AG08395 (cell line): ENCODE results near the gene CDH24.

Experiments
- DNase-seq: peaks from one replicate; pipeline ENCODE4 v3.0.0; 2012; ENCODE audit warnings: mixed read lengths, low spot score

CDH24 gene

GRCh38 chr14:23043145-23043544 is 14.2 kb downstream of the CDH24 start:
- no peak for DNase-seq

GRCh38 chr14:23042162-23042965 is 15.0 kb downstream of the CDH24 start, which contains the start of gene PSMB11:
PSMB11 (plus strand) TSS chr14:23042212; CDS start chr14:23042226, 14 bp downstream.
- no peak for DNase-seq

DNA sequence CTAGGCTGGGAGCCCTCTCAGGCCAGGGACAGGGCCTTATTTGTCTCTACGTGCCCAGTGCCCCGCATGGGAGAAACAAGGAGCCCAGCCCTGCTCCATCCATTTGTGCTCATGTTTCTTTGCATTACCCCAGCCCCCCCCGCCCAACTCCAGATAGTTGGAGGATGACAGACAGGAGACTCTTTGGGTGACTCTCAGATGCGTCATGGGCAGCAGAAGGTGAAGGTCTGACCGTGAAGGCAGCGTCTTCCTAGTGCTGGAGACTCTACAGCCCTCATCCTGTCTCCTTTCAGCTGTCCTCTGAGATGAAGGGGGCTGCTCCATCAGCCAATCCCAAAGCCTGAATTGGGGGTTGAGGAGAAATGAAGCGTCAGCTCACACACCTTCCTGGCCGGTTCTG is 15.6 kb downstream of the CDH24 start:
- DNase-seq, result peak; percentile 21

DNA sequence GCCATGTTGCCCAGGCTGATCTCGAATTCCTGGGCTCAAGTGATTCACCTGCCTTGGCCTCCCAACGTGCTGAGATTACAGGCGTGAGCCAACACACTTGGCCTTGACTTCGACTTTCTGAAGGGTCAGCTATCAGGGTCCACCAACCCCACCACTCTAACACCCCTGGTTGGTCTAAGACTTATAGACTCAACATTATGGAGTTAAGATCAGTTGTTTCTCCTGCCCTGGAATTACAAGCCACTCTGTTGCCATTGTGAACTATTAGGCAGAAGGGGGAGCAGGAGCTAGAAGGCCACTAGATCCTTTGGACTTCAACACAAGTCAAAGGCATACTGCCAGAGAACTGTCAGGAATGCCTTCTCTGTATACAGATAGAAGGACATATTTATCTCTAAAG is 17.2 kb downstream of the CDH24 start:
- DNase-seq, result no peak

GRCh38 chr14:23035303-23036144 is 21.8 kb downstream of the CDH24 start:
- no peak for DNase-seq

DNA sequence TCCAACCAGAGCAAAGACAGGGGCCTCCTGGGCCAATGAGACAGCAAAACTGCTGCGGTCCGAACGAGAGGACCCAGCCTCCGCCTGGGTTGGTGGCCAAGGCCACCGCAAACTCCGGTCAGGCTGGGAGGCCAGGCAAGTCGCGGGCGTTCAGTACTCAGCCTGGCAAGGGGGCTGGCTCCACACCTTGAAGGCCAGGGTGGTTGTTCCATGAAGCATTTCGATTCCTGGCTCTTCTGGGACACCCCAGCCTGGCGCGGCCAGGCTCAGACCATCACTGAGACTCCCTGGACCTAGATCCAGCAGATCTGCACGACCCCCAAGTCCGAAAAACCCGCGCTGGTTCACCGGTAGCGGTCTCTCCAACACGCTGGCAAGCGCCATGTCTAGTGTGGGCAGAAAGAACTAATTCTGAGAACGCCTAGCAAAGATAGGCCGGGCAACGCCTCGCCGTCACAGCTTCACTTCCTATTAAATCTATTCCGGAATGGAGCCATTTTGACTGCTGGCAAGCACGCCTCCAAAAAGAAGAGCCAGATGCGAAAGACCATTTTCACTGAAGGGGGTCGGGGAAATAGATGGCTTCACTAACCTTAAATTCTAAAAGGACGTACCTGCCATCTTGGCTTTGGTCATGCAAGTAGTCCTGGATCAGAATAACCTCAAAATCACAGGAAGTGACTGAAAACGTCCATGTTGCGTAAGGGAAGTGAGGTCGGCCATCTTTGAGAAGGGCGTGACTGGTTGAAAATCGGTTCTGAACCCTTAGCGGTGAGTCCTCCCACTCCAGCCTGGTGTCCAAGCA is 22.6 kb downstream of the CDH24 start, which contains the start of gene PSMB5:
Gene PSMB5, minus strand, starts transcription at position 403 of the 805 bp plus-strand sequence. Its CDS starts 19 bp downstream, at position 384.
- DNase-seq, result peak; percentile 96

DNA sequence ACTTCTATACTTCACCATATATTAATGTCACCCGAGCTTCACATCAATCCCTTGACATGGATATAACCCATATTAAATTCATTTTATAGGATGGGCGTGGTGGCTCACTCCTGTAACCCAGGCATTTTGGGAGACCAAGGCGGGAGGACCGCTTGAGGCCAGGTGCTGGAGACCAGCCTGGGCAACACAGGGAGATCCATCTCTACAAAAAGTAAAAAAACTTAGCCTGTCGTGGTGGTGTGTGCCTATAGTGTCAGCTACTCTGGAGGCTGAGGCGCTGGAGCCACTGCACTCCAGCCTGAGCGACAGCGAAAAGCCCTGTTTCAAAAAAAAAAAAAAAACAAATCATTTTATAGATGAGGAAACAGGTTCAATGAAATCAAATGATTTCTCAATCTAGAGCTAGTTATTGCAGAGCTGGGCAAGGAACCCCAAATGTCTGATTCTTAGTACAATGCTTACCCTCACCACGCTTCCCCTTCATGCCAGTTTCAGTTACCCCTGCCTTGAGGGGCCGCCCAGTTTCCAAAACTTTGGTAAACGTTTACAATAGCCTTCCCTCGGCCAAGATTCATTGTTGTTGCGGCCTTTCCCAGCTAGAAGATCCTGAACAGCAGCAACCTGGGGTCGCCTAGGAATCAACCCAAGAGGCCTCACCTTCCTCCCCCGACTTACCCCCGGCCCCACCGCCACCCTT is 23.4 kb downstream of the CDH24 start:
- no peak for DNase-seq

GRCh38 chr14:23033251-23033727 is 24.0 kb downstream of the CDH24 start:
- DNase-seq, result no peak

DNA sequence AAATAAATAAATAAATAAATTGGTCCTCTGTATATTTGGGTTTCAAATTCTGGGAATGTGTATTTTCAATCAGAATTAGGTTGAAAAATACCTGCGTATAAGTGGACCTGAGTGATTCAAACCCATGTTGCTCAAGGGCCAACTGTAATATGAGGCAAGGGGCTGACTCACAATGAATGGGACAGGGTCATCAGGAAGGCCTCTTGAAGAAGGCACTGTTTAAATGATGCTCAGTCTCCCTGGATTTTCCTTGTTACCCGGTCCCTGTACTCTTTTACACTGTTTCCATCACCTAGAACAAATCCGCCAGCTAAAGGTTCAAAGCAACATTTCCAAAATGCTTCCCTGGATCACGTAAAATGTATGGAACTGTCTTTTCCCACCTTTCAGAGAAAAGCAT is 26.4 kb downstream of the CDH24 start:
- no peak for DNase-seq

GRCh38 chr14:23028799-23029198 is 28.5 kb downstream of the CDH24 start:
- DNase-seq, result no peak

- no peak for DNase-seq
Measured at GRCh38 chr14:23025151-23025814, 32.0 kb downstream of the CDH24 start.

DNA sequence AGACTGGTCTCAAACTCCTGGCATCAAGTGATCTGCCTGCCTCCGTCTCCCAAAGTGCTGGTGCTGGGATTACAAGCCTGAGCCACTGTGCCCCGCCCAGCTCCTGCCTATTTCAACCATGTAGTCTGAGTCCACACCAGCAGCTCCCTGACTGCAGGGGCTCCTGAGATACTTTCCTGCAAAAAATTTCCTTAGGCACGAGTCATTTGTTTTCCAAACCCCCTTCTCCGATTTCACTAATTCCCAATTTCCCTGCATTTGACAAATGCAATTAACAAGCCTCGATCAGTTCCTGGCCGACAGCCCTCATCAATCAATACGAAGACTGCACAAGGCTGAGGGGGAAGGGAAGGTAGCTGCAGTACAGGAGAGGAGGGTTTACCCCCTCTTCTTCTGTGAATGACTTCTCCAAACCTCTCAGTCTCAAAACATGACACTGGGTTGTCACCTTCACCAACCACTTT is 32.7 kb downstream of the CDH24 start:
- no peak for DNase-seq

DNA sequence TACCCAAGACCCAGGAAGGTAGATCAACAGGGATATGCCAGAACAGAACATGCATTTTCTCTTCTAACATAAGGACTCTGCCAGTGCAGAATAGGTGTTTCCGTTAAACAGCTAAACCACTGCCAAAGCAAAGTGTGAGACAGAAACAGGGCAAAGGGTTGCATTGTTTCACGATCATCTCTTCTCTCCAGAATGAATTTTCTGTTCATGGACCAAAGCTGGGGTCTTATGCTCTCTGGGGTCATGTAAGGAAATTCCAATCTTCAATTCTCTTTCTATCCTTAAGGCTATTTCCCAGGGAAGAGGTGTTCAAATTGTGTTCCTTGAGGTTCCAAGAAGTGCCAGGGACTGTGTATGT is 33.5 kb downstream of the CDH24 start:
- DNase-seq, result no peak

DNA sequence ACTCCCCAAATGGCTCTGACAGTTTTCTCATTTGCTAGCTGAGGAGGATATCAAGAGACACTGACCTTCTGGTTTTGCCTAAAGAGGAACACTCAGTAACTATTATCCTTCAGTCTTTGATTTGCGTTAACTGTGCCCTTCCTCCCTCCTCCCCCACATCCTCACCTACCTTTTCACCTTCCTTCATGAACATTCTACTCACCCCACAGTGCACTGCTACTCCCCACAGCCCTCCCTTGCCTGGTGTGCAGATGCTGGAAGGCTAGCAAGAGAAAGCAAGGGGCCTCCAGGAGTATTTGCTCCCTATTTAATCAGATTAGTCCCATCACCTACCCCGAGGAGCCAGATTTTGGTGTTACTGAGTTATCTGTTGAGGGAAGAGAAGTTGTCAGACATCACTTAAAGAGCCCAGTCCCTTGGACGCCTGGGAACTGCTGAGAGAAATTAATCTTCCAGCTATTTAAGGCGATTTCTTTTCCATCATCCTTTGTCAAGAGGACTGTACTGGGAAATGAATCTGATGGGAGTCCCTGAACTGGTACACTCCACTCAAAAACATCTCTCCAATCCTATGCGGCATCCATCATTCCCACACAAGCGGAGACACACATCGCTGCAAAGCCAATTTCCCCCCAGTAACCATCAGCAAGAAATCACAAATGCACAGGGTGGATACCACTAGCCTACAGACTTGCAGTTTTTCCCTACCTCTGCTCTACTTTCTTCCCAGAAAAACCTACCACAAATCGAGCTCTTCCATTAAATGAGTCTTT is 34.1 kb downstream of the CDH24 start:
- DNase-seq, result no peak

- DNase-seq, result no peak
Measured at GRCh38 chr14:23021889-23022442, 35.4 kb downstream of the CDH24 start.

GRCh38 chr14:23021434-23021833 is 35.9 kb downstream of the CDH24 start:
- no peak for DNase-seq

DNA sequence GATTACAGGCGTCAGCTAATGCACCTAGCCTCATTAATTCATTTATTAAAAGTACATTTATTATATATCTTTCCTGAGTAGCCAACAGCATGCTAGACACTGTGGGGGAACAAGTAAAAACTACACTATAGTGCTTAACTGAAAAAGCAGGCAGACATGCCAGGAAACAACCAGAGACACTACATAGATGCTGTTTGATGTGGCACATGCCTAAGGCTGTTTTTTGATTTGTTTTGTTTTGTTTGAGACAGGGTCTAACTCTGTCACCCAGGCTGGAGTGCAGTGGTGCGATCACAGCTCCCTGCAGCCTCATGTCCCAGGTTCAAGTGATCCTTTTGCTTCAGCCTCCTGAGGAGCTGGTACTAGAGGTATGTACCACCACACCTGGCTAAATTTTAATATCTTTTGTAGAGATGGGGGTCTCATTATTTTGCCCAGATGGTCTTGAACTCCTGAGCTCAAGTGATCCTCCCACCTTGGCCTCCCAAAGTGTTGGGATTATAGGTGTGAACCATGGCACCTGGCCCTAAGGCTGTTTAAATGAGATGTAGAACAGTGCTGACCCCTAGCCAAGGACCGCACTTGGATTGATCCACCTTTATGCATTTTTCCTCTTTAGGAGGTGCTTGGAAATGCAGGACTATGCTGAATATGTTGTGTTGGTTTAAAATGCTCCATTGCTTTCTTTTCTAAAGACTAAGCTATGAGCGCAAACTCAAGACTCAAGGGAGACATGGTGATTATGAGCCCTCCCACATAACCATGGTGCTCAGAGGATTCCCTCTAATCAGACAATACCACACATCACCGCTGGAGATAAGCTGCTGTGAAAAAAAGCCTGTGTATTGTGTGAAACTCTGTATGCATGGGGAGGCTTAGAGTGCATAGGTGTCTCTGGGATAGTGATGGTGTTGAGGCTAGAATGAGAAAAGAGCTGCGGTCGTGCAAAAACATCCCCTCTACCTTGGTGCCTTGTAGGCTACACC is 36.9 kb downstream of the CDH24 start:
- no peak for DNase-seq

DNA sequence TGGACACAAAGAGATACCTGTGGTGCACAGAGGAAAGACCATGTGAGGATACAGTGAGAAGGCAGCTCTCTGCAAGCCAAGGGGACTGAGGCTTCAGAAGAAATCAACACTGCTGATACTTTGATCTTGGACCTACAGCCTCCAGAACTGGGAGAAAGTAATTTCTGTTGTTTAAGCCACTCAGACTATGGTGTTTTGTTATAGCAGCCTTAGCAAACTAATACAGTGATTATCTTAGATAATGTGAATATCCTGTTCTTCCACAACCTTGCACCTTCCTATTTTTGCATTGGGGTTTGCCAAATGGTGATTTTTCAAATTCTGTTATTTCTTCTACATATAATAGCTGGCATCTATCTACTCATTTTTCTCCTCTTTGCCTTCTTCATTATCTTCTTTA is 39.2 kb downstream of the CDH24 start:
- no peak for DNase-seq
